Uterus (tissue), 4 donors: Measurements from ENCODE around the gene CACNA1B. TPM values are rescaled to one million over a fixed set of nuclear protein-coding genes. Genes with fewer than 3 reads are reported as not detected.

ENCODE experiments used
- DNase-seq, 2 donors: peaks; one replicate each; pipeline ENCODE4 v3.0.0-alpha.2; 2019 to 2020
- H3K27ac ChIP-seq, 2 donors: fragments of 200-600 bp; sonication (generic); 1 replicate in 1 of 2; 2 replicates in 1 of 2; pipeline ENCODE4 v1.5.1; 2016 to 2018
- H3K27me3 ChIP-seq, 2 donors: fragments of 200-600 bp; sonication (generic); one replicate each; pipeline ENCODE4 v1.5.1; 2018 to 2019; ENCODE audit warnings: control low read depth in 1 of 2
- H3K36me3 ChIP-seq, 2 donors: fragments of 200-600 bp; sonication (generic); one replicate each; pipeline ENCODE4 v1.5.1; 2019; ENCODE audit warnings: control low read depth in 1 of 2
- H3K4me1 ChIP-seq, 2 donors: fragments of 200-600 bp; sonication (generic); one replicate each; pipeline ENCODE4 v1.5.1; 2018 to 2019; ENCODE audit warnings: control low read depth in 1 of 2
- H3K4me3 ChIP-seq, 2 donors: fragments of 200-600 bp; sonication (generic); 1 replicate in 1 of 2; 2 replicates in 1 of 2; pipeline ENCODE4 v1.5.1; 2018 to 2019; ENCODE audit warnings: mild to moderate bottlenecking in 1 of 2
- H3K9me3 ChIP-seq, 2 donors: fragments of 200-600 bp; sonication (generic); one replicate each; pipeline ENCODE4 v1.5.1; 2019; ENCODE audit warnings: control low read depth in 1 of 2
- POLR2A ChIP-seq, 2 donors: fragments of 450-650 bp; IDR thresholded peaks; one replicate each; pipeline ENCODE4 v1.6.1; 2016; ENCODE audit warnings: antibody characterized with exemption in 2 of 2, mild to moderate bottlenecking in 1 of 2, moderate library complexity in 1 of 2
- intact Hi-C: fragments of 100-400 bp; cut with DNase I; formaldehyde crosslinking; loops from one replicate; pipeline ENCODE4 v1.15.1; 2023; ENCODE audit warnings: low total_unique reads
- total RNA-seq, 4 donors: library from RNA; depleted of rRNA in 3 of 4; stranded (reverse); fragments of >200 nt in 3 of 4; gene quantifications; one replicate each; pipeline versions ENCODE4 v1.1.0 to v1.2.4, GENCODE V29; 2014 to 2023
- TF ChIP-seq, protein P1 (sequence below), 4 experiments: fragments of 200-600 bp in 2 of 4; fragments of 450-650 bp in 2 of 4; sonication (generic) in 2 of 4; IDR thresholded peaks; one replicate each; pipeline ENCODE4 v1.5.1; 2016 to 2019; ENCODE audit warnings: antibody characterized with exemption in 4 of 4, mild to moderate bottlenecking in 2 of 4, moderate library complexity in 1 of 4
- donor health status: DM: yes; HTN: yes; CAD: no.

Gene CACNA1B
- total RNA-seq, 4 donors from 2014 or later, result 0.12 to 0.97 TPM; not detected in 2

DNA sequence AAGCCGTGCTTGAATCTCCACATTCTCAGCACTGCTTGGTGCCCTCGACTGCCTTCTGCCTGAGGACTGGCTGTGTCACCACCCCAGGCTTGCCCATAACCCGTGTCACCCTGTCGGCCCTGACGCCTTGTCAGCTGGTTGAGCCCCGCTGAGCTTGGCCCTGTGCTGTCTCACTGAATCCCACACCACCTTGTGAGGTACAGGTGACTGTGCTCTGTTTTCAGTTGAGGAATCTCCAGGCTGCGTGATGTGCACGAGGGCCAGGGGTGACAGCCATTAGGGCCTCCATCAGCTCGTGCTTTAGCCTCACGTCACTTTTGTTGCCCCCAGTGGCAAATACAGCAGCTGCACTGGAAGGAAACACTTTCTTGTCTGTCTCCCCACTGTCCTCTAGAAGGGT lies 90.7 kb downstream of the CACNA1B start:
- no peaks in the 10 kb centered on the region for H3K27me3 ChIP-seq
- H3K27ac ChIP-seq, result no peak overlapping the region
- H3K4me3 ChIP-seq, result no peak overlapping the region
- no peak for DNase-seq
- intact Hi-C loops, result no loop called here
- H3K9me3 ChIP-seq, result no peaks in the 10 kb centered on the region
- no peaks in the 10 kb centered on the region for H3K36me3 ChIP-seq
- TF ChIP-seq, protein P1, sequence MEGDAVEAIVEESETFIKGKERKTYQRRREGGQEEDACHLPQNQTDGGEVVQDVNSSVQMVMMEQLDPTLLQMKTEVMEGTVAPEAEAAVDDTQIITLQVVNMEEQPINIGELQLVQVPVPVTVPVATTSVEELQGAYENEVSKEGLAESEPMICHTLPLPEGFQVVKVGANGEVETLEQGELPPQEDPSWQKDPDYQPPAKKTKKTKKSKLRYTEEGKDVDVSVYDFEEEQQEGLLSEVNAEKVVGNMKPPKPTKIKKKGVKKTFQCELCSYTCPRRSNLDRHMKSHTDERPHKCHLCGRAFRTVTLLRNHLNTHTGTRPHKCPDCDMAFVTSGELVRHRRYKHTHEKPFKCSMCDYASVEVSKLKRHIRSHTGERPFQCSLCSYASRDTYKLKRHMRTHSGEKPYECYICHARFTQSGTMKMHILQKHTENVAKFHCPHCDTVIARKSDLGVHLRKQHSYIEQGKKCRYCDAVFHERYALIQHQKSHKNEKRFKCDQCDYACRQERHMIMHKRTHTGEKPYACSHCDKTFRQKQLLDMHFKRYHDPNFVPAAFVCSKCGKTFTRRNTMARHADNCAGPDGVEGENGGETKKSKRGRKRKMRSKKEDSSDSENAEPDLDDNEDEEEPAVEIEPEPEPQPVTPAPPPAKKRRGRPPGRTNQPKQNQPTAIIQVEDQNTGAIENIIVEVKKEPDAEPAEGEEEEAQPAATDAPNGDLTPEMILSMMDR (IDR thresholded peaks at IDR 0.05), result no peak
- TF ChIP-seq POLR2A (IDR thresholded peaks at IDR 0.05), result no peak
- H3K4me1 ChIP-seq, result no peaks in the 10 kb centered on the region

DNA sequence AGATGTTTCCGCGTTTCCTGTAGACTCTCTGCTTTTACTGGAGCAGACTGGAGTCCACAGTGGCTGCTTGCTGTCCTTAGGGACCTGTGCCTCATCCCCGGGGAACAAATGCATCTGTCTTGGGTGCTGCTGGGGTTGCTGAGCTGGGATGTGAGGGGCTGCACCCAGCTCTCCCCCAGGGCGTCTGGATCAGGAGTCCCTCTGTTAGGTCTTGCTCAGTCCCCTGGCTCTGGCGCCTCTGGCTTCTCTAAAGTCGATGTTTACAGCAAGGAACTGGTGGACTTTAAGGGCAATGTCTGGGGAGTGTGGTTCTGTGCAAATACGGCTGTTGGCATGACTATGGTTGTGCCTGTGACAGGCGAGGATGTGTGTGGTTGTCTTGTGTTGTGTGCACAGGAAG lies 91.4 kb downstream of the CACNA1B start:
- H3K4me3 ChIP-seq, result no peak overlapping the region
- no peaks in the 10 kb centered on the region for H3K4me1 ChIP-seq
- H3K27ac ChIP-seq, result no peak overlapping the region
- no peak for DNase-seq
- H3K9me3 ChIP-seq, result no peaks in the 10 kb centered on the region
- H3K36me3 ChIP-seq, result no peaks in the 10 kb centered on the region
- TF ChIP-seq, protein P1 (IDR thresholded peaks at IDR 0.05), result no peak
- TF ChIP-seq POLR2A (IDR thresholded peaks at IDR 0.05), result no peak
- H3K27me3 ChIP-seq, result no peaks in the 10 kb centered on the region
- intact Hi-C loops, result no loop called here

DNA sequence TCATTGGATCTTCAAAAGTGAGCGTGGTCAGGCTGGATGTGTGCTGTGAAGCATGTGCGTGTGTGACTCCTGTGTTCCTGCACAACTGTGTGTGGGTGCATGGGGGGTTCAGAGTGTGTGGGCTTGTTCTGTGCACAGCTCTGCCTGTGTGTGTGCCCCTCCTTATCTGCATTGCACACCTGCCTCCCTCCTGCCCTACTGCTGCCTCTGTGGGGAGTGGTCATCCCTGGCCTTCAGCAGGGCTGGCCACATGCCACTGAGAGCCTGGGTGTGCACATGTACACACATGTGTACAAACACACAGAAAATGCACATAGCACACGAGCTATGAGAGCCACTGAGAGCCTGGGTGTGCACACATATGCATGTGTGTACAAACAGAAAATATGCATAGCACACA lies 92.1 kb downstream of the CACNA1B start:
- no peak for TF ChIP-seq POLR2A (IDR thresholded peaks at IDR 0.05)
- TF ChIP-seq, protein P1 (IDR thresholded peaks at IDR 0.05), result no peak
- DNase-seq, result no peak
- no peaks in the 10 kb centered on the region for H3K9me3 ChIP-seq
- H3K27me3 ChIP-seq, result no peaks in the 10 kb centered on the region
- H3K27ac ChIP-seq, result no peak overlapping the region
- H3K4me1 ChIP-seq, result no peaks in the 10 kb centered on the region
- intact Hi-C loops, result no loop called here
- H3K4me3 ChIP-seq, result no peak overlapping the region
- no peaks in the 10 kb centered on the region for H3K36me3 ChIP-seq

DNA sequence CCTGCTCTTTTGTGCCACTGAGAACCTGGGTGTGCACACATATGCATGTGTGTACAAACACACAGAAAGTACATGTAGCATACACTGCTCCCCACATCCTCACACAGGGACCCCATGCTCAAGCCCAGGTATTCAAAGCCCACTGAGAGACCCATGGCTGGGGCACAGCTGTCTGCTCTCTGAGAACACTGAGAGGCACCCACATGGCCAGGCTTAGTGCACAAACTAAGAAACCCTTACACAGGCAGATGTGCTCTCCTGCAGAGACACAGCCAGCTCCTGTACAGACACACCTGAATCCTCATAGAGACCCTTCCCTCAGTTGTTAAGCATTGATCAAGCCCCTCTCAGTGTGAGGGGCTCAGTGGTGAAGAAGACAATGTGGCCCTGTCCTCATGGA lies 92.5 kb downstream of the CACNA1B start:
- DNase-seq, result no peak
- Histone ChIP-seq H3K4me3 (no peak overlapping the region), H3K4me1 (no peaks in the 10 kb centered on the region), H3K27ac (no peak overlapping the region), H3K36me3 (no peaks in the 10 kb centered on the region), H3K27me3 (no peaks in the 10 kb centered on the region), H3K9me3 (no peaks in the 10 kb centered on the region)
- intact Hi-C loops, result no loop called here
- TF ChIP-seq, protein P1 (IDR thresholded peaks at IDR 0.05), result no peak
- no peak for TF ChIP-seq POLR2A (IDR thresholded peaks at IDR 0.05)

GRCh38 chr9:137970686-137971476 lies 93.3 kb downstream of the CACNA1B start:
- intact Hi-C loops, result no loop called here
- TF ChIP-seq, protein P1 (IDR thresholded peaks at IDR 0.05), result no peak
- TF ChIP-seq POLR2A (IDR thresholded peaks at IDR 0.05), result no peak
- peak in 1 of 2 donors; percentile 4 for DNase-seq
- Histone ChIP-seq H3K27ac (no peak overlapping the region), H3K4me1 (no peaks in the 10 kb centered on the region), H3K9me3 (no peaks in the 10 kb centered on the region), H3K4me3 (no peak overlapping the region), H3K36me3 (no peaks in the 10 kb centered on the region), H3K27me3 (no peaks in the 10 kb centered on the region)
